HG02970 (cell line): ENCODE data around the gene OGFR.

Source experiments
- ATAC-seq: cut with Tn5 transposase; IDR thresholded peaks from one replicate; pipeline ENCODE4 v1.9.1; 2021; ENCODE audit warnings: mild to moderate bottlenecking, moderate library complexity, moderate number of reproducible peaks; ENCODE audit not compliant: unreplicated experiment, low FRiP score

The OGFR gene

DNA sequence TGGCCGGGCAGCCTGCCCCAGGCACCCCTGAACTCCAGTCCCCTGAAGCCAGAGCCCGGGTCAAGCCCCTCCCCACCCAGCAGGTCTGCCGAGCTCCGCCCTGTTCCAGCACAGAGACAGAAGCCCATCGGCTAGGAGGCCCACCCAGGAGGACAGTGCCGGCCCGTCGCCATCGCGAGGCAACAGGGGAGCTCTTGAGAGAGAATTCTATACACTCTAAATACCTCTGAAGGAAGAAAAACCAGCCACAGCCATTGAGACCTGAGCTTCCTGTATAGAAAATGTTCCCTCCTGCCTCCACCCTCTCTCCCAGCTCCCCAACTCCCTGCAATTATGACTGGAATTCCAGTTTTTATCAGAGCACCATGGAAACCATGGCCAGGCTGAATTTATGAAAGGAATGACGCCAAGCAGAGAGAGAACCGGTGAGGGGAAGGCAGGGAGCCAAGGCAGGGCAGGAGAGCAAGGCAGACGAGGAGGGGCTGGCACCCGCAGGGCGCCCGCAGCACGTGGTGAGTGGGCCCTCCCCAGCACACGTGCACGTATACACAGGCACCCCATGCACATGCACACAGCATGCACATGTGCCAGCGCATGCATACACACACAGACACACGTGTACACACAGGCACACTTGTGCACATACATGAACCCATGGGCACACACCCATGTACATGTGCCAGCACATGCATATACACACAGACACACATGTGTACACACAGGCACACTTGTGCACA is 35.9 kb upstream of the OGFR start:
- ATAC-seq: no peak

GRCh38 chr20:62769346-62770071 is 35.1 kb upstream of the OGFR start:
- ATAC-seq: no peak

GRCh38 chr20:62770111-62770910 is 34.3 kb upstream of the OGFR start:
- no peak for ATAC-seq

GRCh38 chr20:62770916-62771315 is 33.7 kb upstream of the OGFR start:
- ATAC-seq: no peak

DNA sequence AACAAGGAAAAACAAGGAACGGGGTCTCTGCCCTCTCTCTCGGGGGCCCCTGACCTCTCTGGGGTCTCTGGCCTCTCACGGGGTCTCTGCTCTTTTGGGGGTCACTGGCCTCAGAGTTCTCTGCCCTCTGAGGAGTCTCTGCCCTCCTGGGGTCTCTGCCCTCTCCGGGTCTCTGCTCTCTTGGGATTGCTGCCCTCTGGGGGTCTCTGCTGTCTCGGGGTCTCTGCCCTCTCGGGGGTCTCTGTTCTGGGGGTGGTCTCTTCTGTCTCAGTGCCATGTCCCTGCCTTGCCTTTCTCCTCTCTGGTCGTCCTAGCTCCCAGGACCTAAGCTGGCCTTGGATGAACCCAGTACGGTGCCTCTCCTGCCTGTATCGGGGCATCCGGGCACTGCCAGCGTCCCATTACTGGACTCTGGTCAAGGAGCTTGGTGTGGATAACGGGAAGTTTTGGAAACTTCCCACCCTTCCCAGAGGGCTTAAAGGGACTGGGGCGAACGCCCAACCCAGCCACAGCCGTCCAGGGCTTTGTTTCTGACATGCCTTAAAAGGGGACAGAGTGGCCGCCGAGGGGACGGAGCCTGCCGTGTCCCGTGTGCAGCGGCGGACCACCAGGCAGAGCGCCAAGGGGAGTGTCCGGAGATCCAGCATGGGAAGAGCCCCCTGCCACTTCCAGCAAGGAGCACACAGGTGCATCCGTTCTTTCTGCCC is 33.1 kb upstream of the OGFR start:
- no peak for ATAC-seq

DNA sequence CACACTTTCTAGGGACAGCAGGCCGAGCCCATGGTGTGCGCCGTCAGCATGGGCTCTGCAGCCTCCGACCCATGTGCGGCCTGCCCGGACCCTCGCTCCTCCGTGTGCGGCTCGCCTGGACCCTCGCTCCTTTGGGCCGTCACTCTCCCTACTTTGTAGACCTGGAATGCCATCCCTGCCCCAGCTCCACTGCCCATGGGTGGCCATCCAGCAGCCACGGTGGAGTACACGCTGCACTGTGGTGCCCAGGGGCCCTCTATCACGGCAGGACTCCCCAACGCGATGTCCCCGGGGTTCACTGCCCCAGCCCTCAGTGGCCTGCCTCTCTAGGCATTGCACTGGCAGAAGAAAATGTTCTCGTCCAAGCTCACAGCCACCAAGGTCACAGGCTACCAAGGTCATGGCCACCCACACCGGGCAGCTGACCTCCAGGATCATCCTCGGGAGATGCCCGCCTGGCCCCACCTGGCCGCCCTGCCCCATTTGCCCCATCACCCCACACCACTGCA is 32.5 kb upstream of the OGFR start:
- ATAC-seq: no peak

DNA sequence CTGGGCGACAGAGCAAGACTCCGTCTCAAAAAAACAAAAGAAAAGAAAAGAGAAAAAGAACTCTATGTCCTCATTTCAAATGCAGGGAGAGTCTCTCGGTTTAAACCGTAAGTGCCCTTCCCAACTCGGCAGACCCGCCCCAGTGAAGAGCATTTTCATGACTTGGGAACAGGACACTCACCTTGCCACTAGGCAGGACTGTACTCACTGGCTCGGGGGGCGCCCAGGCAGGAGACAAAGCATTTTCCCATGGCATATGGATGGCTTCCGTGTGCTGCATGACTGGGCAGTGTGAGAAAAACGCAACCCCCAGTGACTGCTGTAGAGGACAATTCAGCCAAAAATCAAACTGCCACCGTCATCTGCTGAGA is 32.0 kb upstream of the OGFR start:
- ATAC-seq: no peak

- ATAC-seq: no peak
Observed at GRCh38 chr20:62772990-62773844, 31.4 kb upstream of the OGFR start.

GRCh38 chr20:62773845-62774714 is 30.6 kb upstream of the OGFR start:
- no peak for ATAC-seq

DNA sequence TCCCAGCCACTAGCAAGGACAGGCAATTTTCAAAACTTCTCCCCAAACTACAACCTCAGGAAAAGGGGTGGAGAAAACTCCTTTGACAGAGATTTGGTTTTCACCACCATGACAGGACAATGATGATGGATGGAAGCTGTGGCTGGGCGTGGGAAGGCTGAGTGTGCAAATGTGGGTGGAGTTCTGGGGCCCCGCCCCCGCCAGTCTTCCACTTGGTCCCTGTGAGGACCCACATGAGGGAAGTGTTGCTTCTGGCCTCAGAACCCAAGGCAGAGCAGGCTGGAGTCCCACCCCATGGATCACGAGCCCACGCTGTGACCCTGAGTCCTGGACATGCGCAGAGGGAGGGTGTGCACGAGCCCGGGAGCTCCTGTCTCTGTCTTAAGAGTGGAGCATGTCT is 29.9 kb upstream of the OGFR start:
- ATAC-seq: no peak

DNA sequence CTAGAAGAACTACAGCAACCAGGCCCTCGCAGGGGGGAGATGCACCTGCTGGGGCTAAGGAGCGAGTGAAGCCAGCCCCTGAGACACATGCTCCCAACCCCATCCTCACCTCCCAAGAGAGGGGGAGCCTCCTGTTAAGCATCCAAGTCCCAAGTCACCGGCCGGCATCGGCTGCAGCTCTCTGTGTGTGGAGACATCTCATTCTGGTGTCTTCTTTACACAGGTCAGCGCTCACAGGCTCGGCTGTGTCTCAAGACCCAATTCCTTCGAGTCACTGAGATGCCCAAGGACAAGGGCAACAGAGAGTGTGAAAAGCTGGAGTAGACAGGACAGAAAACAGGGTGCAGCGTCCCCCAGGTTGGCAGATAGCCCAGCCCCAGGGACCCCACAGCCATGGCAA is 29.4 kb upstream of the OGFR start:
- no peak for ATAC-seq

- ATAC-seq: no peak
Observed at GRCh38 chr20:62776035-62776691, 28.5 kb upstream of the OGFR start.

GRCh38 chr20:62776692-62777527 is 27.7 kb upstream of the OGFR start:
- no peak for ATAC-seq

- no peak for ATAC-seq
Observed at GRCh38 chr20:62777528-62777830, 27.2 kb upstream of the OGFR start.

DNA sequence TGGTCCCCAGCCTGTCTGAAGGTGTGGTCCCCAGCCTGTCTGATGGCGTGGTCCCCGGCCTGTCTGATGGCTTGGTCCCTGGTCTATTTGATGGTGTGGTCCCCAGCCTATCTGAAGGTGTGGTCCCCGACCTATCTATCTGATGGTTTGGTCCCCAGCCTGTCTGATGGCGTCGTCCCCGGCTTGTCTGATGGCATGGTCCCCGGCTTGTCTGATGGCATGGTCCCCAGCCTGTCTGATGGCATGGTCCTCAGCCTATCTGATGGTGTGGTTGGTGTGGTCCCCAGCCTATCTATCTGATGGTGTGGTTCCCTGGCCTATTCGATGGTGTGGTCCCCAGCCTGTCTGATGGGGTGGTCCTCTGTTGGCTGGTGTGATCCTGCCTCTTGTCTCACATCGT is 26.6 kb upstream of the OGFR start:
- ATAC-seq: no peak

DNA sequence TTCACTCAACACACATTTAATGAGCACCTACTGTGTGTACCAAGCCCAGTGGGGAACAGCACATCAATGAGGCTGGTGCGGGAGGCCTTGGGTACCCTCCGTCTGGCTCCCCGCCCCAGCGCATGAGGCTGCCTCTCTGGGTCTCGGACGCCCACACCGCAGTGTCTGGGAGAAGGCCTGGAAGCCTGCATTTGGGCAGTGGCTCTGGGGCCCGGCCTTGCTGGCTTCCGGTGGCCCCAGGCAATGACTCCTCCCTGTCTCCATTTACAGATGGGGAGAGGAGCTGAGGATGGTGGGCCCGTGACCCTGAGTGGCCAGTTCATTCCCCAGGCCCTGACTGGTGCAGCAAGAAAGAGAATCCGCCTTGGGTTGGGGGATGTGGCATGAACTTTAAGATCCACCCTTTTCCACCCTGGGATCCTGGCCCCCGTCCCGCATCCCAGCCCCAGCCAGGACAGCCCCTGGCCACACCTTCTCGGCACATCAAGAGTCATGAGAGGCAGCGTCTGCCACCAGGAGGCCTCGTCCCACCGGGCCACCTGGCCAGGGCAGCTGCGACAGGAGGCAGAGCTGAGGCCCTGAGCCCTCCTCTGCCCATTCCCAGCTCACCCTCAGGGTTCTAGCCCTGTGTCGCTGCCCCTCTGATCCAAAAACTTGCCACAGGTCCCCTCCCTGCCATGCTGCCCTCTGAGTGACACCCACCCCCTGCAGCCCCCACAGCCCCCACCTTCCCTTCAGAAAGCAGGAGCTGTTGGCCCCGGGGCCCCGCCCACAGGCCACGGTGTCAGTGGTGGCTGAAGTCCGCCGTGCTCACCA is 25.8 kb upstream of the OGFR start:
- no peak for ATAC-seq

- no peak for ATAC-seq
Observed at GRCh38 chr20:62779417-62779685, 25.3 kb upstream of the OGFR start.
